Ishikawa (cell line): Measurements from ENCODE around the gene PLD1.

Source experiments
- CEBPB ChIP-seq: IDR thresholded peaks from 2 replicates; pipeline ENCODE4 v1.6.1; 2012
- CREB1 ChIP-seq: IDR thresholded peaks from 2 replicates; pipeline ENCODE4 v1.6.1; 2012; ENCODE audit warnings: low read depth
- EGR1 ChIP-seq: IDR thresholded peaks from 2 replicates; pipeline ENCODE4 v1.6.1; 2012
- EP300 ChIP-seq: IDR thresholded peaks from 2 replicates; pipeline ENCODE4 v1.6.1; 2012; ENCODE audit warnings: borderline replicate concordance
- FOXM1 ChIP-seq: IDR thresholded peaks from 2 replicates; pipeline ENCODE4 v1.6.1; 2012; ENCODE audit warnings: low read depth, borderline replicate concordance
- MAX ChIP-seq: IDR thresholded peaks from 2 replicates; pipeline ENCODE4 v1.6.1; 2012
- NFIC ChIP-seq: IDR thresholded peaks from 2 replicates; pipeline ENCODE4 v1.6.1; 2012
- RAD21 ChIP-seq: IDR thresholded peaks from 2 replicates; pipeline ENCODE4 v1.6.1; 2012; ENCODE audit warnings: low read depth
- REST ChIP-seq: IDR thresholded peaks from 2 replicates; pipeline ENCODE4 v1.6.1; 2012; ENCODE audit warnings: low read depth, mild to moderate bottlenecking
- TAF1 ChIP-seq: IDR thresholded peaks from 2 replicates; pipeline ENCODE4 v1.6.1; 2012; ENCODE audit warnings: low read depth, mild to moderate bottlenecking
- TCF12 ChIP-seq: IDR thresholded peaks from 2 replicates; pipeline ENCODE4 v1.6.1; 2012; ENCODE audit warnings: low read depth
- TEAD4 ChIP-seq: IDR thresholded peaks from 2 replicates; pipeline ENCODE4 v1.6.1; 2012
- USF1 ChIP-seq: IDR thresholded peaks from 2 replicates; pipeline ENCODE4 v1.6.1; 2012
- YY1 ChIP-seq: IDR thresholded peaks from 2 replicates; pipeline ENCODE4 v1.6.1; 2012; ENCODE audit warnings: low read depth
- ZBTB7A ChIP-seq: IDR thresholded peaks from 2 replicates; pipeline ENCODE4 v1.6.1; 2012; ENCODE audit warnings: low read depth

Gene PLD1

GRCh38 chr3:171695426-171695825 is 114.9 kb downstream of the PLD1 start:
- TF ChIP-seq CREB1 (no peak), TCF12 (no peak), EP300 (no peak), MAX (no peak), USF1 (no peak), TAF1 (no peak), RAD21 (no peak), FOXM1 (no peak), CEBPB (no peak), TEAD4 (no peak), REST (no peak), ZBTB7A (no peak), YY1 (no peak), EGR1 (no peak), NFIC (no peak)

- TF ChIP-seq RAD21 (no peak), TEAD4 (no peak), CEBPB (no peak), CREB1 (no peak), FOXM1 (no peak), USF1 (no peak), EP300 (no peak), TCF12 (no peak)
These were observed 115.4 kb downstream of the PLD1 start for GRCh38 chr3:171694888-171695287.

- TF ChIP-seq TCF12 = no peak
- no peak for TF ChIP-seq RAD21
- no peak for TF ChIP-seq MAX
- no peak for TF ChIP-seq TAF1
- TF ChIP-seq YY1 = no peak
- no peak for TF ChIP-seq FOXM1
- no peak for TF ChIP-seq CREB1
- no peak for TF ChIP-seq ZBTB7A
- TF ChIP-seq EGR1 = no peak
- TF ChIP-seq REST = no peak
- no peak for TF ChIP-seq TEAD4
- no peak for TF ChIP-seq USF1
These were observed 118.8 kb downstream of the PLD1 start for GRCh38 chr3:171691485-171691884.

- TF ChIP-seq EP300 (no peak), REST (no peak), RAD21 (no peak), ZBTB7A (no peak), USF1 (no peak), TAF1 (no peak), CEBPB (no peak), EGR1 (no peak), FOXM1 (no peak), TCF12 (no peak), CREB1 (no peak), TEAD4 (no peak), YY1 (no peak), NFIC (no peak)
These were observed 120.0 kb downstream of the PLD1 start for GRCh38 chr3:171690281-171690680.
